ENCODE measurements around the gene HECW1. TPM values are rescaled to one million over a fixed set of nuclear protein-coding genes. Genes with fewer than 3 reads are reported as not detected.

Gene HECW1
- total and polyA plus RNA-seq, 2 experiments from 2014 or later = 11.0 to 21.8 TPM

- TF ChIP-seq ETS1 (IDR thresholded peaks at IDR 0.05) (no peak), NANOG (IDR thresholded peaks at IDR 0.05; ENCODE audit: borderline replicate concordance) (no peak), CREB1 (CRISPR knock-in tag; IDR thresholded peaks at IDR 0.05; ENCODE audit: low read depth) (no peak), CTCF (conservative IDR thresholded peaks at IDR 0.05; ENCODE audit: low read depth in 2 of 2) (no peak), STAT1 (IDR thresholded peaks at IDR 0.05; ENCODE audit: unreplicated experiment) (no peak), ZNF331 (CRISPR knock-in tag; IDR thresholded peaks at IDR 0.05; ENCODE audit: low read depth) (no peak), ZNF114 (CRISPR knock-in tag; IDR thresholded peaks at IDR 0.05) (no peak), REST (IDR thresholded peaks at IDR 0.05; ENCODE audit: unreplicated experiment) (no peak), EZH2phosphoT487 (IDR thresholded peaks at IDR 0.05; ENCODE audit: unreplicated experiment) (no peak), POLR2AphosphoS5 (IDR thresholded peaks at IDR 0.05; ENCODE audit: low read depth) (no peak)
Measured at GRCh38 chr7:43437001-43437400, 324.6 kb downstream of the HECW1 start (continued).

- Histone ChIP-seq H3K4me3 (no peak overlapping the region), H3K9me2 (ENCODE audit: insufficient read depth) (peaks cover 6% of the 10 kb centered on the region; the same call in 1 of the 2 replicates), H3K27ac (ENCODE audit: low read depth) (no peak overlapping the region), H3K36me3 (ENCODE audit: insufficient read depth) (no peaks in the 10 kb centered on the region), H3F3A (replicated peaks; ENCODE audit: low read depth) (no peaks in the 10 kb centered on the region), H3K4me1 (ENCODE audit: insufficient read depth) (peaks cover 22% of the 10 kb centered on the region), H3K79me2 (replicated peaks; ENCODE audit: insufficient read depth) (no peaks in the 10 kb centered on the region), H4K20me1 (replicated peaks; ENCODE audit: insufficient read depth) (no peaks in the 10 kb centered on the region), H3K4me2 (no peak overlapping the region), H2AFZ (peak overlapping the region; percentile 94), H3K27me3 (ENCODE audit: insufficient read depth) (no peaks in the 10 kb centered on the region)
- peaks cover 4% of the 10 kb centered on the region for H3K27me3 Mint-ChIP-seq (ENCODE audit: insufficient read depth, low read depth, poor library complexity)
- no peaks in the 10 kb centered on the region for H3K9me3 Mint-ChIP-seq
- H3K27ac Mint-ChIP-seq = no peak overlapping the region
- no peak overlapping the region for H3K4me3 Mint-ChIP-seq
- H3K4me1 Mint-ChIP-seq = peaks cover 20% of the 10 kb centered on the region
- peak; percentile 17 for DNase-seq (ENCODE audit: low spot score)
- H3K36me3 Mint-ChIP-seq (ENCODE audit: low read depth) = peaks cover 1% of the 10 kb centered on the region; the same call in 2 of the 3 replicates
- no peak for ATAC-seq
- TF ChIP-seq POLR2AphosphoS5 (IDR thresholded peaks at IDR 0.05; ENCODE audit: low read depth) (no peak), CTCF (conservative IDR thresholded peaks at IDR 0.05; ENCODE audit: low read depth in 2 of 2) (no peak), ZNF114 (CRISPR knock-in tag; IDR thresholded peaks at IDR 0.05) (no peak), JUNB (IDR thresholded peaks at IDR 0.05; ENCODE audit: unreplicated experiment) (no peak), EZH2phosphoT487 (IDR thresholded peaks at IDR 0.05; ENCODE audit: unreplicated experiment) (no peak)
Measured at GRCh38 chr7:43438897-43439479, 326.5 kb downstream of the HECW1 start.
